Cardiac septum (tissue), 1 donor: ENCODE results near the gene ZNF74. TPM values are rescaled to one million over a fixed set of nuclear protein-coding genes. Genes with fewer than 3 reads are reported as not detected.

Experiments
- DNase-seq: peaks from one replicate; pipeline ENCODE4 v3.0.0-alpha.2; 2020; ENCODE audit warnings: low spot score
- intact Hi-C: fragments of 100-400 bp; cut with DNase I; formaldehyde crosslinking; loops from one replicate; pipeline ENCODE4 v1.14.0; 2022
- total RNA-seq: library from RNA; stranded (reverse); fragmentation: NEBNext Ultra II Directional; extraction: Animal tissue kit (Norgen Biotek cat#: 25700); gene quantifications from one replicate; pipeline ENCODE4 v1.2.1, GENCODE V29; 2021
- donor health status: DM: no; HTN: no; CAD: no.

Gene ZNF74
- total RNA-seq, 1 donor from 2014 or later: 4.9 TPM

DNA sequence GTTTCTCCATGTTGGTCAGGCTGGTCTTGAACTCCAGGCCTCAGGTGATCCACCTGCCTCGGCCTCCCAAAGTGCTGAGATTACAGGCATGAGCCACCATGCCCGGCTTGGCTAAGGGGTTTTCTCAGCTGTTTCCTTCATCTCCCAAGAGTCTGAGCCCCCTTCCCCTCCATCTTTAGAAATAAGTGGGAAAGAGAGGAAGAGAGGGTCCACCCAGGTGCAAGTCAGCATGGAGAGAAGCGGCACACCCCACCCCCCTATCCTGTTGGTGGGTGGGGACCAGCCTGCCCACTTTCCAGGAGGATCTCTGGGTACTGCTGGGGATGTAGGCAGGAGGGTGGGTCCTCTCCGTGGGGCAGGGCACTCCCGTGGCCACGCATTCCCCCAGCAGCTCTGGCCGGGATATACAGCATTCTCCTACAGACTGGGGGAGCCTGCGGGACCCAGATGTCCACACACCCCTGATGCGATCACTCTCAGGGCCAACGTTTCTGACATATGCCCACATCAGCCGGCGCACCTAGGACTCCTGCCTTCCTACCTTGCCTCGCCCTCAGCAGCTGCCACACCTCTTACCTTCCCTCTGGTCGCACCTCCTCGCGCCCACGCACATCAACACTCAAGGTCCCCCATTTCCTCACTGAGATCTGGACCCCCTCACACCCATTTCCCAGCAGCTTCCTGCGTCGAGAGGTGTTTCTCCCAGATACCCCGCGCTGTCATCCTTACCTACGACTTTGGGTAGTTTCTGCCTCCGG is 34.7 kb downstream of the ZNF74 start:
- no peak for DNase-seq
- intact Hi-C loops: loop anchor here (10.0 kb wide), 1 partner anchor 126 kb away; no protein-coding TSS in a partner anchor

DNA sequence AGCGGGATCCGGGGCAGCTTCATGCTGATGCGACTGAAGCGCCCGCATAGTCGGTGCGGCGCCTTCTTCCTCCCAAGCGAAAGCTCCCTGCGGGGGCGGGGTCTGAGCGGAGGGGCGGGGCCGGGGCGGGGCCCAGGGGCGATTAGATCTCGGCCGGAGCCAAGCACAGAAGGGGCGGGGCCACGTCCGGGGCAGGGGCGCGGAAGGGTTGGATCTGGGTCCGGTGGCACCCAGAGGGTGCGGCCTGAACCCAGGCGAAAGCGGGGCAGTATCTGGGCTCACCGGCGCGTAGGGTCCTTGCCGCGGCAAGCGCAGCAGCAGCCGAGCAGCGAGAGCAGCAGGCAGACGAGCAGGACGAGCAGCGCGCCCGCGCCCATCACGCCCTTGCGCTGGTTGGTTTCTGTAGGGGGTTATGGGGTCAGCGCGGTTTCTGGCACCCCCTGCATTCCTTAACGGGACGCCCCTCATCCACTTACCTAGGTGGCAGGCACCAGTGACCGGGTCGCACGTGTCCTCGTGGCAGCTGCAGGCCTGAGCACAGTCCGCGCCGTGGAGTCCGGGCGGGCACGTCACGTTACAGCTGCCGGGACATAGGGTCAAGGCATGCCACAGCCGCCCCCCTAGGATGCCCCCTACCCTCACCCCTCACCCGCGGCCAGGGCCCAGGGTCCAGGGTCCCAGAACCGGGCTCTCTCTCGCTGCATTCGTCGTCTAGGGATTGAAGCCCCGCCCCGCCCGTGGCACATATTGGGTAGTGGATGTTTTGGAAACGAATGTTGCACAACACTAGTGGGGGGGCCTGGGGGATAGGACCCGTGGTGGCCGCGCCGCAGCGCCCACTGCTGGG is 35.5 kb downstream of the ZNF74 start:
- DNase-seq: peak; percentile 88
- intact Hi-C loops: loop anchor here (10.0 kb wide), 1 partner anchor 125 kb away; no protein-coding TSS in a partner anchor

DNA sequence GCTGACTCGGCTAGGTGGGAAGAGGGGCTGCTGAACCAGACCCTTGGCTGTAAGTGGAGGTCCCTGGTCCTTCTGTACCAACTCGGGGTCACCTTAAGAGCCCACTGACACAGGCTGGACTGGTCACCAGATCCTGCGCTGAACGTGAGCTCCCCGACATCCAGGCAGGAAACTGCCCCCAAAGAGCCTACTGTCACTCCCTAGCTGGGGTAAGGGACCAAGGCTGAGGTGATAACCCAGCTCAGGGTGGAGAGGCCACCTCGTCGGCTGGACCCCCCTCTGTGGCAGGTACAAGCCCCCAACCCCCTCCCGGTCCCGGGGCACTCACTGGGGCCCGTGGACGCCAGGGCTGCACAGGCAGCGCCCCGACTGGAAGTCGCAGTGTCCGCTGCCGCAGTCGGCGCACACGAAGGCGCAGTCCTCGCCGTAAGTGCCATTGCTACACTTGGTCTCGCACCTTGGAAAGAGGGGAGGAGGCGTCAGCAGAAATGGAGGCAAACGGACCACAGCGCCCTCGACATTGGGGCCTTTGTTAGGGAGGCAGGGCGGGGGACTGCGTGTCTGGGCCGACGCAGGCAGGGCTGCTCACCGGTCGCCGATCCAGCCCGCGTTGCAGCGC is 36.3 kb downstream of the ZNF74 start:
- intact Hi-C loops: no loop called here
- DNase-seq: no peak

DNA sequence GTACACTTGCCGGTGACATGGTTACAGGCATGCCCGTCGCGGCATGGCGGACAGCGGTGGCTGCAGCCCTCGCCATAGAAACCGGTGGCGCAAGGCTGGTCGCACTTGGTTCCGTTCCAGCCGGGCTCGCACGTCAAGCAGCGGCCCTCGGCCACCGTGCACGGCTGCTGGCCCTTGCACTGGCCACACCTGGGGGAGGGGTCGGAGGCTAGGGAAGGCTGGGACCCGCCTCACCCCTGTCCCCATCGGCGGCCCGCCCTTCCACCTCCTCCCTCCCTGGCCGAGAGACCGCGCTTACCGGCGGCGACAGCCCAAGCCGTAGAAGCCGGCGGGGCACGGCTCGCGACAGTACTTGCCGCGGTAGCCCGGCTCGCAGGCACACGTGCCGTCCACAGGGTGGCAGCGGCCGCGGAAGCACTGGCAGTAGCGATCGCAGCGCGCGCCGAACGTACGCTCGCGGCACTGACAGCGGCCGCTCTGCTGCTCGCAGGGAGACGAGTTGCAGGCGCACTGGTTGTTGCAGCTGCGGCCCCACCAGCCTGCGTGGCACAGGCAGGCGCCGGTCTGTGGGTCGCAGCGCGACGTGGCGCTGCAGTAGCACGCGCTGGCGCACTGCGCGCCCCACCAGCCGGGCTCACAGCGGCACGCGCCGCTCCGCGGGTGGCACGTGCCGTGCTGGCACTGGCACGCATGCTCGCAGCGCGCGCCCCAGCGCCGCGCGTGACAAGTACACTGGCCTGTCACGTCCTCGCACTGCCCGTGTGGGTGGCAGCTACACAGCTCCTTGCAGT is 37.0 kb downstream of the ZNF74 start:
- intact Hi-C loops: no loop called here
- DNase-seq: no peak

DNA sequence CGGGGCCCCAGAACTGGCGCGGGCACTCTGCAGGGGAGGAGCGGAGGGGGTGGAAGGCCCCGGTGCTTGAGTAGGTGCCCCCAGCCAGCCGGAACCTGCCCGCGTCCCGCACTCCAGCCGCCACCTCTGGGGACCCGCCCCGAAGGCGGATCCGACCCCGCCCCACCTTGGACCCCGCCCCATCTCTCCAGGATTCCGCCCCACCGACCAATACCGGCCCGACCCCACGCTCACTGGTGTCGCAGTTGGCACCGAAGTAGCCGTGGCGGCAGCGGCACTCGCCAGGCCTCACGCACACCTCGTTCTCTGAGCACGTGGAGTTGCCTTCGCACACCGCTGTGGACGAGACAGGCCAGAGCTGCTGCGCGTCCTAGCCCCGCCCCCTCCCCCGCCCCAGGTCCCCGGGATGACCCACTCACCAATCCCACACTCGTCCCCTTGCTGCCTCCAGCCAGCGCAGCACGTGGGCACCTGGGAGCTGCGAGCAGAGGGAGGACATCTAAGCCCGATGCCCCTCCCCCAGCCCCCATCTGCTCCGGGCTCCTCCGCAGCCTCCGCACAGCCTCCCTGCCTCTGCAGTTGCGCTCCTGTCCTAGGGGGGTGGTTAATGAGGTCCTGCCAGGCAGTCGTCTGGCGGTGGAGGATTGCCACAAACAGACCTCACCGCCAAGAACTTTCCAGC is 37.7 kb downstream of the ZNF74 start:
- no peak for DNase-seq
- intact Hi-C loops: no loop called here

DNA sequence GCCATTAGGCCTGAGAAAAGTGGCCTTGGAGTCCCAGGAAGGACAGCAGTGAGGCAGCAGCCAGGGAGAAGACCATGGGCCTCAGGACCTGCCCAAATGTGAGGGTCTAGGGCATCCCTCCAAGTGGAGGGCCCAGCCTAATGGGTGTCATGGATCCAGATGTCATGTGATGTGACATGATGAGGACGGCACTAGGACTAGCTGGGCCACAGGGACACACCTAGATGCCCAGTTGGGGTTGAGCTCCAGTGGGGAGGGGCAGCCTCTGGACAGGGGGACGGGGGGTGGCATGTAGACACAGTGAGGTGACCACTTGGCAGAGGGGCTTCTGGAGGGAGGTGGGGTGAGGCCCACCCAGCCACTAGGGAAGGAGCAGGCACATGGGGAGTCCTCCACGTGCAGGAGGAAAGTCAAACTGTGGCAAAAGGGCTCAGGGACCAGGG is 38.3 kb downstream of the ZNF74 start:
- no peak for DNase-seq

DNA sequence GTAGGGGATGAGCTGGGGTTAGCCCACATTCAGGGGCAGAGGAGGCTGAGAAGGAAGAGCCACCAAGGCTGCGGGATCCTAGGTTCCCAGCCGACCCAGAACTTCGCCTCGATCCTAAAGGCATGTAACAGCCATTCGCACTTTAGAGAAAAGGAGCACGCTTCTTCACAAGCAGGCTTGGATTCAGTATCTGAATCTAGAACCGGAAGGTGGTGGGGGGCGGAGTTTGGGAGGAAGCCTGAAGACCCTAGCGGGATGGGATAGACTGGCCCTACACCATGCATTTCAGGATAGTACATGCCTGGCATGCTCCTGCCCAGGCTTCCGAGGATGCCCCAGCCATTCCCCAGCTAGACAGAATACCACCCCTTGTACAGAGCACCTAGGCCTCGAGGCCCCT is 39.2 kb downstream of the ZNF74 start:
- intact Hi-C loops: no loop called here
- no peak for DNase-seq

More for the DNA sequence above, 38.3 kb downstream of the ZNF74 start:
- intact Hi-C loops: no loop called here

DNA sequence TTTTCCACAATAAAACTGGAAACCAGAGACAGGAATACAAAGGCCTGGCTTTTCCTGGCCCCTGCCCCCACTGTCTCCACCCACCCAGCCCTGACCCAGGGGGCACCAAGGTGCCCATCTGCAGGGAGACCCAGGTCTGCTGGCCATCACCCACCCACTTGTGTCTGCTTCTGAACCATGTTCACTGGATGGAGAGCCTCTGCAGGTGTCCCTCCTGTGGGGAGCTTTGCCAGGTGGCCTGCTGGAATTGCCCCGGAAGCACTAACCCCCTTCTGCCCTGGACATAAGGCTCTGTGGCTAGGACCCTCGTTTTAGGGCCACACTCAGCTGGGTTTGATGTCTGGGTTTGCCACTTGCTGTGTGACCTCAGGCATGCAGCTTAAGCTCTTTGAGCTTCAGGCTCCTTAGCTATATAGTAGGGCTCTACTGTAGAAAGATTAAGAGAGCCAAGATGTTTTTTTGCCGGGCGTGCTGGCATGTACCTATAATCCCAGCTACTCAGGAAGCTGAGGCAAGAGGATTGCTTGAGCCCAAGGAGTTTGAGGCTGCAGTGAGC is 39.8 kb downstream of the ZNF74 start:
- intact Hi-C loops: no loop called here
- no peak for DNase-seq

DNA sequence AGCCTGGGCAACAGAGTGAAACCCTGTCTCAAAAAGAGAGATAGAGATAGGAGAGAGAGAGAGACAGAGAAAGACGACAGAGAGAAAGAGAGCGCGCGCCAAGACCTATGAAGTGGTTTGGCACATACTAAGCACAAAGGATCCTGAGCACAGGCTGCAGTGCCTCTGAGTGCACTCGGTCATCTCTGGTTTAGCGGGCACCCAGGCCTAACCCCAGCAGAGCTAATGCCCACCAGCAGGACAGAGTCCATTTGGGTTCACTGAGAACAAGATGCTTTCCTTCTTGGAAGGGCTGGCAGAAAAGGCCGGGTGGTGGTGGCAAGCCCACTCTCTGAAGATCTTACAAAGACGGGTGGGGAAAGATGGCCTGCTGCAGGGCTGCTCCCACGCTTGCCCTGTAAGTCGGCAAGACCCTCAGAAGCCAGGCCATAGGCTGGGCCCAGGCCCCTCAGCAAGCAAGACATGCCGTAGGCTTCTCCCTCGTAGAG is 40.4 kb downstream of the ZNF74 start:
- no peak for DNase-seq
- intact Hi-C loops: no loop called here

DNA sequence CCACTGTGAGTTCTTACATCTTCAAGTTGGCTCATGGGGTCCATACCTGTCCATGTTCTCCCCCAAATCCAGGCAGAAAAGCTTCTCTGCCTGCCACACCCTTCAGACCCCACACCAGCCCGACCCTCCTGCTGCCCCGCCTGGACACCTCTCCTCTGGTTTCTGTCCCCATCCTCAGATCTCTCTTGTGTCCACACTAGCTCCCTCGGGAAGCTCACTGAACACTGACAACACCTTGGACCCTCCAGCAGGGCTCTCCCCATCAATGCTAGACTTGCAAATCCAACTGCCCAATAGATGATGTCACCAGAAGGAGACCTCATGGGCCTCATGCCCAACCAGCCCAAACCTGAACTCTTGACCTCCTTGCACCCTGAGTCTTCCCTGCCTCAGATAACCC is 40.8 kb downstream of the ZNF74 start:
- intact Hi-C loops: no loop called here
- DNase-seq: no peak

DNA sequence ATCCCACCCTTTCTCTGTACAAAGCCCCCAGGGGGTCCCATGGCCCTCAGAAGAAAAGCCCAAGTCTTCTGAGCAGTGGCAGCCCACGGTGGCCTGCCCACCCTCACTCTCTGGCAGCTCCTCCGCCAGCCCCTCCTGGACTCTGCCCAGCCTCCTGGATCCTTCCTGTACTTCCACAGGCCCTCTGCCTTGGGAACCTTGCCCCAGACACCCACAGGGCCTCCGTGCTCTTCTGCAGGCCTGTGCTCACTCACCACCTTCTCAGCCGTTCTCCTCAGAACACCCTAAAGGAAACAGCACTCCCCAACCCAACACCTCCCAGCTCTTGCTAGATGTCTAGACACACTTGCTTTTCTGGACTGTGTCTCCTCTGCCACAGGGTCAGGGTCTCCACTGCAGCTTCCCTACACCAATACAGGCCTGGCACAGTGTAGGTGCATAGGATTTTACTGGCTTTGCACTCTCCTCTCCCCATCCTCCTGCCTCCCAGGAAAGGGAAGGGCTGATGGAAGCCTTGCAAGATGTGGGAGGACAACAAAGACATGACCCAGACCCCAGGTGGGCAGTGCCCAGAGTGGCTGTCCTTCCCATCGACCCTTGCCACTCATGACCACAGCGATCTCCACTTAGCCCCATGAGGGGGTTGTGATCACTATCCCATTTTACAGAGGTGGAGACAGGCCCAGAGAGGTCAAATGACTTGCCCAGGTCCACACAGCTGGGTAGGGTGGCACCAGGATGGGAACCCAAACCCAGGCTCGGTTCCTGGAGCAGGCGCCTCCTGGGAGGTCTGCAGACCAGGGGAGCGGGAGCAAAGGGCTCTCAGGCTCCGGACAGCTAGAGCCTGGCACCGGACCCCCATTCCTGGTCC is 41.7 kb downstream of the ZNF74 start:
- DNase-seq: no peak
- intact Hi-C loops: no loop called here

DNA sequence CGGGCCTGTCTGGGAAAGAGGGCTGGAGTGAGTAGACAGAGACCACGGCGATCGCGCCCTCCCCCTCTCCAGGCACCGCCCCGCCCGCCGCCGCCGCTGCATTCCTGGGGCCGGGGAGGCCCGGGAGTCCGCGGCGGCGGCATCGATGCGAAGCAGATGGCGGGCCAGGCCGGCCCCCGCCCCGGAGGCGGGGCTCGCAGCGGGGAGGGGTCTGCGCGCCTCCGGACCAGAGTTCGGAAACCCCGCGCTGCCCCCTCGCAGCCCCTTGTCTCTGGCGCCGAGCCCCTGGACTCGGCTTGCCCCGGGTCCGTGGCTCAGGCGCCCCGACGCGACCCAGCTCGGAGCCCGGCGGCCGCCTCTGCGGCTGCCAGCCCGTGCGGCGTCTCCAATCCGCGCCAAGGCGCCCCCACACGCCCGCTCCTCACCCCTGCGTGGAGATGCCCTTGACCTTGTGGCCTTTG is 42.4 kb downstream of the ZNF74 start:
- intact Hi-C loops: no loop called here
- DNase-seq: no peak

DNA sequence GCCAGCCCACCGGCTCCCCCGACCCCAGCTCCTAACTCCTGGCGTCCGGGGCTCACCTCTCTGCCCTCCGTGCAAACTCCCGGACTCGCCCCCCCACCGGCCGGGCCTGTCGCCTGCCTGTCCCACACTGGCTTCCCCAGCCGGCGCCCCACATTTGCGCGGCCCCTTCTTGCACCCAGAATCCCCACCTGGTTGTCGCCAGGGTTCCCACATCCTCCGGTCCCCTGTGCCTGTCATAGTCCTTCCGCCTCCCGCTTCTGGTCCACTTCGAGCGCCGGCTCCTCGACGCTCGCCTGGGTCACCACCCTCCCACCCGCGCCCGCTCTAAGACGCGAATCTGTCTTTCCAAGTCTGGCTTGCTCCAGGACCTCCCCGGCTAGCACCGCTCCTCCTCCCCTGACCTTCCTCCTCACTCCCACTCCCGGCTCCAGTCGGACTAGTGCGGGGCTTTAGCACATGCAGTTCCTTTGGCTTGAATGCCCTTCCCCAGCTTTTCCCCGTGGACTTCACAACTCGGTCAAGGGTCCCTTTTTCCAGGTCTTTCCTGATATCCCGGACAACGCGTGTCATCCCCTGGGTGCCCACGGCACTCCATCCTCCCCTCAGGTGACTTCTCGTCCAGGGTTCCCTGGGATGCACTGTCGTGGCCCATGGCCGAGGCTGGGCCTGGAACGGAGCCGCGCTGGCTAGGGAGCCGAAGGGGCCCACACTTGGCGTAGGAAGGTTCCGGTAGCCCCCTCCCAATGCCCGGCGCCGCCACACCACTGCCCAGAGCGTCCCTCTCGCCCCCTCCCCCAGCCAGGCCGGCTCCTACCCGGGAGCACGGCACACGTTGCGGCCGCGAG is 43.0 kb downstream of the ZNF74 start:
- intact Hi-C loops: no loop called here
- DNase-seq: no peak

DNA sequence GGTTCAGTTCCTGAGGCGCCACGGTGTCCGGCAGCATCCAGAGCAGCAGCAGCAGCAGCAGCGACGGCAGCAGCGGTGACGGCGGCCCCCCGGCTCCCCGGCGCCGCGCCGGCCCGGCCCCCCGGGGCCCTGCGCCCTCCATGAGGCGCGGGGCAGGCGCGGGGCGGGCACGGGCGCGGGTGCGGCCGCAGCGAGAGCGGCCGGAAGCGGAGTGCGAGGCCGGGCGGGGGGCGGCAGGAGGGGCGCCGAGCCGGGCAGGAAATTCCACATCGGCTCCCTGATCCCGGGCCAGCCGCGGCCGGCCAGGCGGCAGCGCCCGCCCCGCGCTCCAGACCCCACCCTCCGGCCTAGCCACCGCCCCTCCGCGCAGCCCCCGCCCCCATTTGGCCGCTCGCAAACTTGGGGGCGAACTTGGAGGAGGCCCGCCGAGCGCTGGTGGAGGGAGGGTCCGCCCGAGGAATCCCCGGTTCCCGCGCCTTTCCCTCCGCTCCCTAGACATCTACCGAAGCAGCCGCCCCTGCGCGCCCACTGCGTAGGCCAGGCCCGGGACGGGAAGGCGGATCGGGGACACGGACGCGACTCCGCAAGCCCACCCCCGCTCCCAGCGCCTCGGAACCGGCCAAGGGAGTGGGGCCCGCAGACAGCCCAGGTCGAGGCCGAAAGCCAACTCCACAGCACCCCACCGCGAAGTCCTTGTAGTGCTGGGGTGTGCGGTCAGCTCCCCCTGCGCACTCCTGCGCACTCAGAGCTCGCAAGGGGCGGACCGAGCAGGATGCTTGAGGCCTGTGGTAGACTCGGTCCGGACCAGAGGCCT is 43.9 kb downstream of the ZNF74 start, which contains the start of gene SCARF2:
SCARF2 (minus strand) TSS at position 213 of the 814 bp plus-strand sequence; CDS start at position 142, 71 bp downstream.
- intact Hi-C loops: no loop called here
- peak; percentile 65 for DNase-seq

DNA sequence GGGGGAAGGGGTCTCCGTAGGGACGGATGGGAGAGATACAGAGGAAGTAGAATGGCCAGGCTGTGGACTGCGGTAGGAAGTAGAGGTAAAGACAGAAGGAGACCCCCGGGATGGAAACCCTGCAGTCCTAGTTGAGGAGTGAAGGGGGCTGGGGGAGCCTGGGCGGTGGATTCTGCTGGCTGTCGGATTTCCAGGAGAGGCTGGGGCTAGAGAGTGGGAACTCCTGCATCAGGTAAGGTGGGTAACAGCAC is 44.4 kb downstream of the ZNF74 start:
- DNase-seq: peak; percentile 50
- intact Hi-C loops: no loop called here
